AML-193 (cell line): ENCODE measurements around the gene YAF2.
"Not testable (repeated sequence)": the region's sequence is repeated elsewhere in the genome, so short reads cannot be mapped to it uniquely, and the experiment has no call there.

Experiments
- DNase-seq, 2 experiments: peaks; one replicate each; lab custom pipeline; 2025; lab: John Stamatoyannopoulos, UW

Gene YAF2

GRCh38 chr12:42196723-42197603 is 41.1 kb downstream of the YAF2 start:
- DNase-seq = no peak

GRCh38 chr12:42192686-42193085 is 45.4 kb downstream of the YAF2 start:
- DNase-seq = no peak

- DNase-seq = no peak
These were observed 45.8 kb downstream of the YAF2 start for GRCh38 chr12:42192258-42192657.

DNA sequence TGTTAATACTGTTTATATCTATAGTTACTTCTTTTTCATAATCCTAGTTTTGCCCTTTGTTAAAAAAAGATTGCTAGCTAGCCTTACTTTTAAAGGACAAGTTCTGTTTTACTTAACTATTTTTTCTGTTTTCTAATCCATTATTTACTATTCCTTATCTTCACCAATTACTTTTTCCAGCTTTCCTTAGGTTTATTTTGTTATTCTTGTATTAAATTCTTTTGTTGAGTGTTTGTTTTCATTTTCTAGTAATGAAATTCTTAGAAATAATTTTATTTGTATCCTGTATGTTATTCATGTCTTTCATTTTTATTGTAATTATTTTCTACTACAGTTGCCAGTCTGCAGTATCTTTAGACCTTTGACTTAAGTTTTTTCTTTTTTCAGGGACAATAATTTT is 47.7 kb downstream of the YAF2 start:
- DNase-seq = no peak

DNA sequence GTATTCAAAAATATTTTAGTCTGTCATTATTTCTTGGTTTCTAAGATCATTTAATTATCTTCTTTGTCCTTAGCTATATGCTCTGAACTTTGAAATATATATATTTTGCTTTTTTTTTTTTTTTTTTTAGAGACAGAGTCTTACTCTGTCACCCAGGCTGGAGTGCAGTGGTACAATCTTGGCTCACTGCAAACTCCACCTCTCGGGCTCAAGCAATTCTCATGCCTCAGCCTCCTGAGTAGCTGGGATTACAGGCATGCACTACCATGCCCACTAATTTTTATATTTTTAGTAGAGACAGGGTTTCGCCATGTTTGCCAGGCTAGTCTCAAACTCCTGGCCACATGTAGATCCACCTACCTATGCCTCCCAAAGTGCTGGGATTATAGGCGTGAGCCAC is 49.8 kb downstream of the YAF2 start:
- DNase-seq = not testable (repeated sequence)

DNA sequence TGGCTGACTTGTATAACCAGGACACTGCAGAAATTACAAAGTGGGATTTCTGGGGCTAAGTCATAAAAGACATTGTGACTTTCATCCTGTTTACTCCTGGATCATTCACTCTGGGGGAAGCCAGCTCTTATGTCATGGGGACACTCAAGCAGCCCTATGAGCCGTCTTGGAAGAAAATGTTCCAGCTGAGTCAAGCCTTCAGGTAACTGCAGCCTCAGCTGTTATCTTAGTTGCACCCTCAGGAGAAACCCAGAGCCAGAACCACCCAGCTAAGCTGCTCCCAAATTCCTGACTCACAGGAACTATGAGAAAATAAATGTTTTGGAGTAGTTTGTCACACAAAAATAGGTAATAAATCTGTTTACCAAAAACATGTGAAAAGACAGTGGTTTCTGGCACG is 50.2 kb downstream of the YAF2 start:
- DNase-seq = no peak

- peak in 1 of 2 experiments; percentile 7 for DNase-seq
These were observed 51.3 kb downstream of the YAF2 start for GRCh38 chr12:42186793-42187192.

GRCh38 chr12:42182394-42182793 is 55.7 kb downstream of the YAF2 start:
- DNase-seq = no peak

- peak; percentile 84 to 92 for DNase-seq
These were observed 57.0 kb downstream of the YAF2 start for GRCh38 chr12:42180990-42181596.

DNA sequence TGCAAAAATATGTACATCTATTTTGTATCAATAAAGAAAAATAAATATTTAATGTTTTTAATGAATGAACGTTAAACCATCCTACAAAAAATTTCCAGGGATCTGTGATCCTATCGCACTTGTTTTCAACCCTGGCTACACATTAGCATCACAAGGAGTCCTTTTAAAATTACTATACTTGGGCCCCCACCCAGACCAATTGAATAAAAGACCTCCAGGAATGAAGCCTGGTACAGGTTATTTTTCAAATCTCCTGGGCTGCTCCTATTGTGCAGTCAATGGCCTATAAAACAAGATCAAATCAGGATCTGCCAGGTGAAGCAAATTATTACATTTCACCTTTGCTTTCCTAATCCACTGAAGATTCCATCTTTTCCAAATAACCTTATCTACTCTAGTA is 59.9 kb downstream of the YAF2 start:
- DNase-seq = no peak

DNA sequence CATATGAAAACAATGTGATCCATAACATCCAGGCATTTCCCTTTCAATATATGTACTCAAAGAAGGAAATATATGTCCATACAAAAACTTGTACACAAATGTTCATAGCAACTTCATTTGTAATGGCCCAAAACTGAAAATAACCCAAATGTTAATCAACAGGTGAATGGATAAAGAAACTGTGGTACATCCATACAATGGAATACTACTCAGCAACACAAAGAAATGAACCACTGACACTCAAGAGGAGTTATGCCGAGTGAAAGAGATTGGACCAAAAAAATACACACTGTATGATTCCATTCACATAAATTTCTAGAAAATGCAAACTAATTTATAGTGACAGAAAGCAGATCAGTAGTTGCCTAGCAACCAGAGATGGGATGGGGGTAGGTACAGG is 63.1 kb downstream of the YAF2 start:
- no peak for DNase-seq

DNA sequence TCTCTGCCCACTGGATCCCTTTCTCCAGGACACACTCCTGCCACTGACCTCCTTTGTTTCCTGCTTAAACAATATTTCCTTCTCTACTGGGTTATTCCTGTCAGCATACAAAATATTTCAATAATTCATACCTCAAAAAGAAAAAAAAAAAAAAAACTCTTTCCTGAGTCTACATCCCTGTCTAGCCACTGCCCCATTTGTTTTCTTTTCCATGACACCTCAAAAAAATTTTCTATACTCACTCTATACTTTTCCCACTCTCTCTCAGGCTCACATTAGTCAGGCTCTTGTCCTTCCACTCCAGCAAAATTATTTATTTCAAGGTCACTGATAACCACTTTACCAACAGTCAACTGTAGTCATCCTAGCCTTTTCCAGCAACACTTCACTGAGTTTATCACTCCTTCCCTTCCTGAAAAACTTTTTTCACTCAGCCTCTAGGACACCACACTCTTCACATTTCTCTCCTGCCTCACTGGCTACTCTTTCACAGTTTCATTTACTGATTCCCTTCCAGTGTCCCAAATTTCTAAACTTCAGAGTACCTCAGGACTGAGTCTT is 64.0 kb downstream of the YAF2 start:
- DNase-seq = no peak

DNA sequence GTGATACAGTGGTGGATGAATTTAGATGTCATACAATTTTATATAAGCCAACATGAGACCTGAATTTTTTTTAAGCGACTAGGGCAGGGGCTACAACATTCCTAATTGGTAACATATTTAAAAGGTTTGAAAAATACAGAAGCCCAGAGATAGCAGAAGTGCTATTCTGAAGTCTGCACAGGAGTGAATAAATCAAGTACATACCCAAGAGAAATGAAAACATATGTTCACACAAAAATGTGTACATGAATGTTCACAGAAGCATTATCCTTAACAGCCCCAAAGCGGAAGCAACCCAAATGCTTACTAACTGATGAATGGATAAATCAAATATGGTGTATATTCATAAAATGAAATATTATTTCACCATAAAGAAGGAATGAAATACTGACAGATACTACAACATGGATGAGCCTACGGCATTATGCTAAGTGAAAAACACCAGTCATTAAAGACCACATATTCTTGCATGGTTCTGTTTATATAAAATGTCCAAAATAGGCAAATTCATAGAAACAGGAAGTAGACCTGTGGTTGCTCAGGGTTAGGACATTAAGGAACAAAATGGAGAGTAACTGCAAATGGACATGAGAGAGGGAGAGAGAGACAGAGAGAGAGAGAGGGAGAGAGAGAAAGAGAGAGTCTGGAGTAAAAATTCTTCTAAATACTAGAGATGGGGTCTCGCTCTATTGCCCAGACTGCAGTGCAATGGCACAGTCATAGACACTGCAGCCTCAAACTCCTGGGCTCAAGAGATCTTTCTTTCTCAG is 65.4 kb downstream of the YAF2 start:
- DNase-seq = peak; percentile 34 to 54

- DNase-seq = no peak
These were observed 70.3 kb downstream of the YAF2 start for GRCh38 chr12:42167711-42168110.

- no peak for DNase-seq
These were observed 71.5 kb downstream of the YAF2 start for GRCh38 chr12:42166501-42166900.

DNA sequence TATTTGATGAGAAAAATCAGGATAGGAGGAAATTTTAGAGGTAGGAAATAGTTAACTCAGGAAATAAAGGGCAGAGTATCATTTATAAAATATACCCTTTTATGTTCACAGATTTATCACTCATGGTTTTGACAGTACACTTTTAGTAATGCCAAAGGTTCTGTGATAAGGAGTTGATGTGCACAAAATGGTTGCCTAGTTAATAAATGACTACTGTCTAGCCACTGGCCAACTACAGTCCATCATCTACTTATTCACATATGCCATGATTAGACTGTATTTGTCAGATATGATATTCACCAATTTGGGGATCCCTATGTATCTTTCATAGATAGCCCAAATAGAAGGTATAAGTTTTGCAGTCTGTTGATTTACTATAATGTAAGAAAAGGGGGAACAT is 74.1 kb downstream of the YAF2 start:
- DNase-seq = no peak

DNA sequence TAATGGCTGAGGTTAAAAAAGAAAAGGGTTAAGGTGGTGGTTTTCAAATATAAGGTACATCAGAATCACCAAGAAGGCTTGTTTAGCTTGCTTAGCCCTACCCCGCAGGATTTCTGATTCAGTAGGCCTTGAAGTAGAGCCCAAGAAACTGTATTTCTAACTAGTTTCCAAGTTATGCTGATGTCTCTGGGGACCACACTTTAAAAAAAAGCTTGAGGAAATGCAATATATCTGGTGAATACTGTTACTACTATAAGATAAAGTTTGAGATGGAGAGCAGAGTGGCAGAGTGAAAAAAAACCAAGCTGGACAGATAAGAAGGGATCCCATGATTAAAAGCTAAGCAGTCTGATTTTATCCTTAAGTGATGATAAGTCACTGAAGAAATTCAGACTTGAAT is 75.1 kb downstream of the YAF2 start:
- DNase-seq = no peak

DNA sequence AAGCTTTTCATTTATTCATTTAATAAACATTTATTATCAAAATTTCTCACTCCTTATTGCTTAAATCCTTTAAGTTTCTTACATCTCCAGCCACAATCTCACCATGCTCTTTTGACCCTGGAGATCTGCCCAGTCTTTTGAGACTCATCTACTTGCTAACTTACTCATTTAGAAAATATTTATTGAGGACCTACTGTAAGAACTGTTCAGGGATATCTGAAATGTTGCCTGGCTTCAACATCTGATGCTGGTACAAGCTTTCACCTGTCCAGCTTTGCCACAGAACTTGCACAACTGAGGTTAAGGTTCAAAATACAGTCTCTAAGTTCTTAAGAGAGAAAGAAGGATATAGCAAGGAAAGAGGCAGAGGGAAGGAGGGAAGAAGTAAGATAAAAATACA is 75.9 kb downstream of the YAF2 start:
- DNase-seq = no peak

GRCh38 chr12:42161529-42161928 is 76.5 kb downstream of the YAF2 start:
- DNase-seq = no peak

DNA sequence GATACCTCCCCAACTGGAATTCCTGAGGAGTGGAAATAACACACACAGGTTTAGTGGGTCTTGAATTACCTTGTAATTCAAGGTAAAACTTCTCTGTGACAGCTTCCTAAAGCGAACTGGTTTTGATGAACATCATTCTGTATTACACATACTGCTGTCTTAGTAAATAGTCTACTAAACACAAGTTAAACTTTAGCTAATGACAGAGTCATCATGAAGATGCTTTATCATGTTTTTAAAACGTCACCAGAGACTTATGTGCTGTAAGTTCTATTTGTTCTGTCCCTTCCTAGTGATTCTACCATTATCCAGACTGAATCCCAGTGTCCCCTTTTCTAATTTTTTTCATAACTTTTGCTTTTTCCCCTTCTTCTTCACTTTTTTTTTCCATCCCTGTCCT is 81.8 kb downstream of the YAF2 start:
- DNase-seq = no peak

DNA sequence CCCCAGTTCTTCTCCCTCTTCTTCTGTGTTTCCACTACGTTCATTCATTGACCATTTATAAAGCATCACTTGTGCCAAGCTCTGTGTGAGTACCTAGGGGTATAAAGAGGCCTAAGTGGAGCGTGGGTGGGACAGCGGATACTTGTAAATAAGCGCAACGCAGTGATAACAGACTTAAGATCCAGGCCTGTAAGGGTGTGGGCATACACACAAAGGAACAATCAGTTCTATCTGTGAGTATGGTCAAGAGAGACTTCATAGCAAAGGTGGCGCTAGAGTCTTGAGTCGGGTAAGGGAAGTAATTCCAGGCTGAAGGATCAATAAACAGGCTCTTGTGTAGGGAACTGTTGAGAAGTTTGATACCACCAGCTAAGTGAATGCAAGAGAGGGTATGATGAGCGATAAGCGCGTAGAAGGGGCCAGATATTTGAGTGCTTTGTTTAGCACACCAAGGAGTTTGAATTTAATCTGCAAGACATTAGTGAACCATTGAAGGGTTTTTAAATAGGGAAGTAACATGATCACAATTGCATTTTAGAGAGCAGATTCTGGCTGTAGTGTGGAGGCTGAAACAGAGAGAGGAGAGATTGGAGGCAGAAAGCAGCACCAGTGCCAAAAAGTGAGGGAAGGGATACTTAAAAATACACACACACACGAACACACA is 92.4 kb downstream of the YAF2 start:
- DNase-seq = peak in 1 of 2 experiments; percentile 26

DNA sequence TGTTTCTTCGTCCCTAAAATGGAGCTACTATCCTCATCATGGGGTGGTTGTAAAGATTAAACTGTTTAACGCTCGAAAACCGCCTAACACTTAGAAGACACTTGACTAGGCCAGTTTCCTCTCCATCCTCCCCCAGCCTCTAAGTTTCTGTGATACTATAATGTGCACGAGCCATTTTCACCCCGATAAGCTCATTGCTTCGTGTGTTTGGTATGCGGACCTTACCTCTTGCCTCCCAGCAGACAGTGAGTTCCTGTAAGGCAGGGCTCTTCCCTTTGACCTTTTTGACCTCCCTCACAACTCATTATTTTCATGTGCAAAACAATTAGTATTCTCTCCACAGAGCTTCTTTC is 92.9 kb downstream of the YAF2 start:
- peak in 1 of 2 experiments; percentile 53 for DNase-seq
